HCT116 (cell line): ENCODE measurements around the gene MEGF8. TPM values are rescaled to one million over a fixed set of nuclear protein-coding genes. Genes with fewer than 3 reads are reported as not detected.

Experiments
- ATAC-seq: fragments of 200-7000 bp; cut with Tn5 transposase; 2 replicates; pipeline ENCODE4 v1.9.1; 2020; ENCODE audit warnings: mild to moderate bottlenecking, moderate library complexity
- BruUV-seq: library from RNA; stranded (reverse); fragments of 400-500 nt; replicated peaks from 2 replicates; lab custom pipeline; 2021; lab: Mats Ljungman, UMichigan
- CTCF ChIA-PET: fragments of 300-600 bp; sonication (Branson Sonifier 250); formaldehyde crosslinking; loops from one replicate; lab custom pipeline; 2021; ENCODE audit warnings: antibody characterized with exemption; lab: Charles Lee
- POLR2A ChIA-PET: fragments of 300-600, 350-600 bp; sonication (Branson Sonifier 250); formaldehyde crosslinking; loops from one replicate; lab custom pipeline; 2021; ENCODE audit warnings: antibody characterized with exemption; lab: Charles Lee
- RAD21 ChIA-PET, 2 experiments: fragments of 300-600 bp; sonication (Branson Sonifier 250); formaldehyde crosslinking; loops; one replicate each; lab custom pipeline; 2023; ENCODE audit warnings: low total read pairs in 2 of 2; ENCODE audit not compliant: uncharacterized antibody in 2 of 2, unreplicated experiment in 2 of 2, low non-redundant PET in 1 of 2; lab: Charles Lee
- DNase-seq: peaks from one replicate; pipeline ENCODE4 v3.0.0-alpha.2; 2010; ENCODE audit warnings: low read depth, low spot score
- H2AFZ ChIP-seq: fragments of 200-600 bp; shearing (Covaris generic), sonication (generic); 2 replicates; pipeline ENCODE4 v1.6.1; 2017; ENCODE audit warnings: low read depth, mixed run types, mixed read lengths, antibody characterized with exemption, low read length; ENCODE audit not compliant: poor library complexity, severe bottlenecking
- H3K27ac ChIP-seq: 2 replicates; pipeline ENCODE4 v1.5.1; 2012; ENCODE audit warnings: low read depth, low read length
- H3K27me3 ChIP-seq: fragments of 200-600 bp; sonication (generic); 2 replicates; pipeline ENCODE4 v1.6.1; 2016; ENCODE audit warnings: mixed run types, low read length, mixed read lengths; ENCODE audit not compliant: insufficient read depth
- H3K36me3 ChIP-seq, 2 experiments: fragments of 200-500 bp in 1 of 2; fragments of 200-600 bp in 1 of 2; sonication (Bioruptor generic) in 1 of 2; sonication (generic) in 1 of 2; 2 replicates each; pipeline versions ENCODE4 v1.5.1 to v1.6.1; 2014 to 2016; ENCODE audit warnings: low read length in 2 of 2, inconsistent platforms in 1 of 2, mixed read lengths in 1 of 2, mixed run types in 1 of 2; ENCODE audit not compliant: insufficient read depth in 2 of 2, control insufficient read depth in 1 of 2
- H3K4me1 ChIP-seq, 2 experiments: fragments of 200-600 bp in 1 of 2; sonication (generic) in 1 of 2; 2 replicates each; pipeline versions ENCODE4 v1.5.1 to v1.6.1; 2012 to 2017; ENCODE audit warnings: low read length in 2 of 2, inconsistent platforms in 1 of 2, mild to moderate bottlenecking in 1 of 2, mixed read lengths in 1 of 2, mixed run types in 1 of 2, moderate library complexity in 1 of 2; ENCODE audit not compliant: insufficient read depth in 2 of 2, control insufficient read depth in 1 of 2
- H3K4me2 ChIP-seq: fragments of 200-600 bp; sonication (generic); 2 replicates; pipeline ENCODE4 v1.6.1; 2017; ENCODE audit warnings: mixed run types, low read length, mixed read lengths
- H3K4me3 ChIP-seq, 2 experiments: fragments of 200-600 bp in 1 of 2; sonication (generic) in 1 of 2; replicated peaks in 1 of 2; 2 replicates each; pipeline ENCODE4 v1.5.1; 2011 to 2016; ENCODE audit warnings: low read length in 2 of 2, control low read depth in 1 of 2, low read depth in 1 of 2, mild to moderate bottlenecking in 1 of 2, mixed read lengths in 1 of 2, mixed run types in 1 of 2
- H3K79me2 ChIP-seq: fragments of 200-600 bp; sonication (generic); 2 replicates; pipeline ENCODE4 v1.6.1; 2017; ENCODE audit warnings: mild to moderate bottlenecking, mixed run types, low read length, moderate library complexity, mixed read lengths; ENCODE audit not compliant: insufficient read depth
- H3K9ac ChIP-seq: fragments of 200-600 bp; sonication (generic); 2 replicates; pipeline ENCODE4 v1.6.1; 2016; ENCODE audit warnings: low read length, mixed read lengths
- H3K9me2 ChIP-seq: fragments of 200-600 bp; sonication (generic), shearing (Covaris generic); 2 replicates; pipeline ENCODE4 v1.6.1; 2017; ENCODE audit warnings: mixed run types, mild to moderate bottlenecking, moderate library complexity; ENCODE audit not compliant: insufficient read depth
- H3K9me3 ChIP-seq, 2 experiments: fragments of 200-500 bp in 1 of 2; fragments of 200-600 bp in 1 of 2; sonication (Bioruptor generic) in 1 of 2; sonication (generic) in 1 of 2; 2 replicates each; pipeline ENCODE4 v1.6.1; 2014 to 2017; ENCODE audit warnings: low read length in 2 of 2, mixed read lengths in 2 of 2, inconsistent platforms in 1 of 2, low read depth in 1 of 2, mild to moderate bottlenecking in 1 of 2, mixed run types in 1 of 2, moderate library complexity in 1 of 2; ENCODE audit not compliant: control insufficient read depth in 1 of 2, insufficient read depth in 1 of 2
- H4K20me1 ChIP-seq: fragments of 200-600 bp; sonication (generic), shearing (Covaris generic); 2 replicates; pipeline ENCODE4 v1.6.1; 2017; ENCODE audit warnings: mixed run types, mild to moderate bottlenecking, moderate library complexity; ENCODE audit not compliant: insufficient read depth
- CBX3 ChIP-seq: IDR thresholded peaks from 2 replicates; pipeline ENCODE4 v1.6.1; 2012; ENCODE audit warnings: low read depth
- CEBPB ChIP-seq: IDR thresholded peaks from 2 replicates; pipeline ENCODE4 v1.6.1; 2012; ENCODE audit warnings: low read depth
- EZH2phosphoT487 ChIP-seq: fragments of 200-600 bp; IDR thresholded peaks from 2 replicates; pipeline ENCODE4 v1.6.1; 2018; ENCODE audit warnings: antibody characterized with exemption, borderline replicate concordance
- FOSL1 ChIP-seq: IDR thresholded peaks from 2 replicates; pipeline ENCODE4 v1.6.1; 2012; ENCODE audit warnings: low read depth
- JUND ChIP-seq: IDR thresholded peaks from 2 replicates; pipeline ENCODE4 v1.6.1; 2012
- POLR2A ChIP-seq: IDR thresholded peaks from 2 replicates; pipeline ENCODE4 v1.7.0; 2011; ENCODE audit warnings: borderline replicate concordance; ENCODE audit not compliant: insufficient read depth, insufficient read length; ENCODE audit errors: extremely low read depth
- POLR2AphosphoS5 ChIP-seq: IDR thresholded peaks from 2 replicates; pipeline ENCODE4 v1.6.1; 2011; ENCODE audit warnings: mild to moderate bottlenecking, low read depth, low read length, moderate library complexity
- RAD21 ChIP-seq: IDR thresholded peaks from 2 replicates; pipeline ENCODE4 v1.6.1; 2012; ENCODE audit warnings: low read depth, mild to moderate bottlenecking
- SIN3A ChIP-seq: IDR thresholded peaks from 2 replicates; pipeline ENCODE4 v1.6.1; 2012; ENCODE audit warnings: low read depth
- SRF ChIP-seq: IDR thresholded peaks from 2 replicates; pipeline ENCODE4 v1.6.1; 2012; ENCODE audit warnings: low read depth
- TCF7L2 ChIP-seq: IDR thresholded peaks from 2 replicates; pipeline ENCODE4 v1.7.0; 2011; ENCODE audit warnings: borderline replicate concordance, inconsistent platforms; ENCODE audit not compliant: insufficient read depth, insufficient read length; ENCODE audit errors: extremely low read depth
- intact Hi-C: fragments of 100-400 bp; cut with micrococcal nuclease; formaldehyde crosslinking; loops from 2 replicates; pipeline ENCODE4 v1.10.0; 2022
- total RNA-seq: library from RNA; stranded (reverse); gene quantifications from one replicate; pipeline ENCODE4 v1.2.1, GENCODE V29; 2021; ENCODE audit not compliant: unreplicated experiment
- TF ChIP-seq, protein P1 (sequence below): IDR thresholded peaks from 2 replicates; pipeline ENCODE4 v1.6.1; 2012
- TF ChIP-seq, protein P2 (sequence below), 3 experiments: fragments of 200-600 bp in 1 of 3; sonication (generic) in 1 of 3; IDR thresholded peaks in 2 of 3; conservative IDR thresholded peaks in 1 of 3; 2 replicates each; pipeline ENCODE4 v1.5.1; 2012 to 2017; ENCODE audit warnings: low read depth in 2 of 3, low read length in 2 of 3, antibody characterized with exemption in 1 of 3, borderline replicate concordance in 1 of 3, control low read depth in 1 of 3, mild to moderate bottlenecking in 1 of 3, mixed read lengths in 1 of 3, mixed run types in 1 of 3, moderate library complexity in 1 of 3; ENCODE audit not compliant: insufficient read depth in 1 of 3
- TF ChIP-seq, protein P3 (sequence below): IDR thresholded peaks from 2 replicates; pipeline ENCODE4 v1.6.1; 2012; ENCODE audit warnings: low read depth

The MEGF8 gene
- total RNA-seq, 1 experiment from 2014 or later: 24.0 TPM

DNA sequence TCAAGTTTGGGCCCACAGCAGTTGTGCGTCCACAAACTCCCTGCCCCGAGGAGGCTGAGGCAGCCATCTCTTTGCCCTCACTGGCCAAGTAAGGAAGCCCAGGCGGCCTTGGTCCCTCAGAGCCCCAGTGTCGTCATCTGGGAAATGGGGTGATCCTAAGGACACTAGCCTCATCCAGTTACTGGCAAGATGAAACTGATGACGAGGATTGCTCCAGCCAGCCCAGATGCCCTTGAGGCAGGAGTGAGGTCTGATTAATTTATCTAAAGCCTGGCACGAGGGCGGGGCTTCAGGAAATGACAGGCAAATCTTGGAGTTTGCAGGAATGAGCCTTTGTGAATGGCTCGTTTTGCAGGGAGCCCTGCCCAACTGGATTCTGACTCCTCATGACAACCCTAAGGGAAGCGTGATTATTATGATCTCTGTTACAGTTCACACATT, 96.2 kb downstream of the MEGF8 start:
- ATAC-seq: no peak
- H3K9ac ChIP-seq: no peak overlapping the region
- ChIA-PET CTCF (no interaction called here), POLR2A (no interaction called here), RAD21 (no interaction called here)
- H3K79me2 ChIP-seq: no peaks in the 10 kb centered on the region
- no peak overlapping the region for H3K27ac ChIP-seq
- H3K9me2 ChIP-seq: no peaks in the 10 kb centered on the region
- TF ChIP-seq RAD21 (no peak), POLR2A (no peak), SIN3A (no peak)
- DNase-seq: no peak
- peak overlapping the region; percentile 89 for H3K4me2 ChIP-seq
- H2AFZ ChIP-seq: no peak overlapping the region
- H3K36me3 ChIP-seq: no peaks in the 10 kb centered on the region
- H4K20me1 ChIP-seq: no peaks in the 10 kb centered on the region
- no TSS peak for BruUV-seq
- intact Hi-C loops: no loop called here
- H3K27me3 ChIP-seq: no peaks in the 10 kb centered on the region
- no peak overlapping the region for H3K4me3 ChIP-seq
- H3K4me1 ChIP-seq: peaks cover 21 to 45% of the 10 kb centered on the region in 2 experiments; a peak in 3 of 4 replicates
- no peaks in the 10 kb centered on the region for H3K9me3 ChIP-seq

DNA sequence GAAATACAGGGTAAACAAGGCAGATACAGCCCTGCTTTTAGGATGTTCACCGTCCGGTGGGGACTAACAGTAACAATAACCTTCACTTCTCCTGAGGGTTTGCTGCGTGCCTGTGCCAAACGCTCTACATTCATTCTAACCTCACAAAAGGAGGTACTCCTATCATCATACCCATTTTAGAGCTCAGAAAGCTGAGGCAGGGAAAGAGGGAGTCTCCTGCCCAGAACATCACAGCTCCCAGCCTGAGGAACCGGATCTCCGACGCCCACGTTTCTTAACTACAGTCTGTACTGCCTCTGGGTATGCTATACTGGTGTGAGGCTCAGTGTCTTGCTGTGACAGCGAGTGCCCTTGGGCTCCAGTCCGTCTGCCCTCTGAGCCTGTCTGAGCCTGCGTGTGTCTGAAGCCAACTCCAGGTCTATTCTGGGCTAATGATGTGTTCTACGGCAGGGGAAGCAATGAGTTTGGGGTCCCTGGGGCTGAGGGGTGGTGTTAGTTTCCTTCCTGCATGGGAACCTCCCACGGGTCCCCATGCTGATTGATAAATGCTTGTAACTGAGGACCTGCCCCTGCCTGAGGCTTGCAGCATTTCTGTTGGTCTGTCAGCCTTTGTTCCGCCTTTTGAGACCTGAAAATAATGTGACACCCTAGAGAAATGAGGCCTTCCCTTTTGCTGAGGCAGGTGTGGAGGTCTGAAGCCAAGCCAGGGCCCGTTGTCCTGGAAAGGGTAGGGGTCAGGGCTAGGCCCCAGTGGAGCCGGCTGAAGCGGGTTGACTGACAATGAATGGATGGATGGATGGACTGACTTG, 96.9 kb downstream of the MEGF8 start:
- Histone ChIP-seq H3K4me2 (peak overlapping the region; percentile 89), H3K9ac (peak overlapping the region; percentile 69)
- CTCF ChIA-PET: interaction anchor here (2.7 kb wide), 1 partner anchor 18 kb away, joined by 19 read pairs; no protein-coding TSS in a partner anchor
- TF ChIP-seq EZH2phosphoT487: no peak
- no peak for TF ChIP-seq POLR2AphosphoS5
- TF ChIP-seq CBX3: no peak
- TF ChIP-seq SRF: no peak
- TF ChIP-seq CEBPB: no peak
- TF ChIP-seq SIN3A: no peak
- TF ChIP-seq, protein P1, sequence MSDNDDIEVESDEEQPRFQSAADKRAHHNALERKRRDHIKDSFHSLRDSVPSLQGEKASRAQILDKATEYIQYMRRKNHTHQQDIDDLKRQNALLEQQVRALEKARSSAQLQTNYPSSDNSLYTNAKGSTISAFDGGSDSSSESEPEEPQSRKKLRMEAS: no peak
- TF ChIP-seq, protein P2, sequence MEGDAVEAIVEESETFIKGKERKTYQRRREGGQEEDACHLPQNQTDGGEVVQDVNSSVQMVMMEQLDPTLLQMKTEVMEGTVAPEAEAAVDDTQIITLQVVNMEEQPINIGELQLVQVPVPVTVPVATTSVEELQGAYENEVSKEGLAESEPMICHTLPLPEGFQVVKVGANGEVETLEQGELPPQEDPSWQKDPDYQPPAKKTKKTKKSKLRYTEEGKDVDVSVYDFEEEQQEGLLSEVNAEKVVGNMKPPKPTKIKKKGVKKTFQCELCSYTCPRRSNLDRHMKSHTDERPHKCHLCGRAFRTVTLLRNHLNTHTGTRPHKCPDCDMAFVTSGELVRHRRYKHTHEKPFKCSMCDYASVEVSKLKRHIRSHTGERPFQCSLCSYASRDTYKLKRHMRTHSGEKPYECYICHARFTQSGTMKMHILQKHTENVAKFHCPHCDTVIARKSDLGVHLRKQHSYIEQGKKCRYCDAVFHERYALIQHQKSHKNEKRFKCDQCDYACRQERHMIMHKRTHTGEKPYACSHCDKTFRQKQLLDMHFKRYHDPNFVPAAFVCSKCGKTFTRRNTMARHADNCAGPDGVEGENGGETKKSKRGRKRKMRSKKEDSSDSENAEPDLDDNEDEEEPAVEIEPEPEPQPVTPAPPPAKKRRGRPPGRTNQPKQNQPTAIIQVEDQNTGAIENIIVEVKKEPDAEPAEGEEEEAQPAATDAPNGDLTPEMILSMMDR (IDR thresholded peaks at IDR 0.05 in 2 of 3, conservative IDR thresholded peaks at IDR 0.05 in 1 of 3; ENCODE audit: borderline replicate concordance in 1 of 3, insufficient read depth in 1 of 3, low read depth in 2 of 3, low read length in 2 of 3): no peak
- no peak for TF ChIP-seq JUND
- TF ChIP-seq, protein P3, sequence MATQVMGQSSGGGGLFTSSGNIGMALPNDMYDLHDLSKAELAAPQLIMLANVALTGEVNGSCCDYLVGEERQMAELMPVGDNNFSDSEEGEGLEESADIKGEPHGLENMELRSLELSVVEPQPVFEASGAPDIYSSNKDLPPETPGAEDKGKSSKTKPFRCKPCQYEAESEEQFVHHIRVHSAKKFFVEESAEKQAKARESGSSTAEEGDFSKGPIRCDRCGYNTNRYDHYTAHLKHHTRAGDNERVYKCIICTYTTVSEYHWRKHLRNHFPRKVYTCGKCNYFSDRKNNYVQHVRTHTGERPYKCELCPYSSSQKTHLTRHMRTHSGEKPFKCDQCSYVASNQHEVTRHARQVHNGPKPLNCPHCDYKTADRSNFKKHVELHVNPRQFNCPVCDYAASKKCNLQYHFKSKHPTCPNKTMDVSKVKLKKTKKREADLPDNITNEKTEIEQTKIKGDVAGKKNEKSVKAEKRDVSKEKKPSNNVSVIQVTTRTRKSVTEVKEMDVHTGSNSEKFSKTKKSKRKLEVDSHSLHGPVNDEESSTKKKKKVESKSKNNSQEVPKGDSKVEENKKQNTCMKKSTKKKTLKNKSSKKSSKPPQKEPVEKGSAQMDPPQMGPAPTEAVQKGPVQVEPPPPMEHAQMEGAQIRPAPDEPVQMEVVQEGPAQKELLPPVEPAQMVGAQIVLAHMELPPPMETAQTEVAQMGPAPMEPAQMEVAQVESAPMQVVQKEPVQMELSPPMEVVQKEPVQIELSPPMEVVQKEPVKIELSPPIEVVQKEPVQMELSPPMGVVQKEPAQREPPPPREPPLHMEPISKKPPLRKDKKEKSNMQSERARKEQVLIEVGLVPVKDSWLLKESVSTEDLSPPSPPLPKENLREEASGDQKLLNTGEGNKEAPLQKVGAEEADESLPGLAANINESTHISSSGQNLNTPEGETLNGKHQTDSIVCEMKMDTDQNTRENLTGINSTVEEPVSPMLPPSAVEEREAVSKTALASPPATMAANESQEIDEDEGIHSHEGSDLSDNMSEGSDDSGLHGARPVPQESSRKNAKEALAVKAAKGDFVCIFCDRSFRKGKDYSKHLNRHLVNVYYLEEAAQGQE: no peak
- TF ChIP-seq RAD21: no peak
- no peak for TF ChIP-seq FOSL1
- no peak for TF ChIP-seq TCF7L2

More for the DNA sequence above, 96.9 kb downstream of the MEGF8 start:
- H3K4me3 ChIP-seq: peak overlapping the region; percentile 71 to 73
- ChIA-PET RAD21 (no interaction called here), POLR2A (interaction anchor here (2.7 kb wide), 1 partner anchor 26 kb away, joined by 10 read pairs; no protein-coding TSS in a partner anchor)
- no peaks in the 10 kb centered on the region for H4K20me1 ChIP-seq
- H3K9me2 ChIP-seq: no peaks in the 10 kb centered on the region
- H3K36me3 ChIP-seq: no peaks in the 10 kb centered on the region
- H3K27me3 ChIP-seq: no peaks in the 10 kb centered on the region
- DNase-seq (no peak), ATAC-seq (no peak)
- peak overlapping the region; percentile 50 for H3K27ac ChIP-seq
- peaks cover 21 to 45% of the 10 kb centered on the region in 2 experiments; a peak in 3 of 4 replicates for H3K4me1 ChIP-seq
- intact Hi-C loops: no loop called here
- no peaks in the 10 kb centered on the region for H3K9me3 ChIP-seq
- BruUV-seq: no TSS peak
- H2AFZ ChIP-seq: no peak overlapping the region
- H3K79me2 ChIP-seq: no peaks in the 10 kb centered on the region
